GM04504 (cell line): ENCODE measurements around the gene POLRMT.

Experiments used
- DNase-seq: peaks from one replicate; pipeline ENCODE4 v3.0.0-alpha.2; 2012; ENCODE audit warnings: low read depth

Gene POLRMT

GRCh38 chr19:662962-663681 is 29.8 kb upstream of the POLRMT start, which contains the start of gene RNF126:
RNF126 (minus strand) TSS chr19:663214; CDS start chr19:663121, 93 bp downstream.
- DNase-seq: peak; percentile 78

GRCh38 chr19:662207-662961 is 29.0 kb upstream of the POLRMT start:
- DNase-seq: no peak

GRCh38 chr19:661427-662196 is 28.3 kb upstream of the POLRMT start:
- no peak for DNase-seq

- no peak for DNase-seq
These were observed 27.6 kb upstream of the POLRMT start for GRCh38 chr19:660793-661426.

- DNase-seq: no peak
These were observed 25.8 kb upstream of the POLRMT start for GRCh38 chr19:658916-659839.

- no peak for DNase-seq
These were observed 24.9 kb upstream of the POLRMT start for GRCh38 chr19:658059-658839.

GRCh38 chr19:657611-658010 is 24.3 kb upstream of the POLRMT start:
- DNase-seq: no peak

GRCh38 chr19:656751-657559 is 23.6 kb upstream of the POLRMT start:
- DNase-seq: no peak

- no peak for DNase-seq
These were observed 22.4 kb upstream of the POLRMT start for GRCh38 chr19:655691-656090.

GRCh38 chr19:653425-653824 is 20.1 kb upstream of the POLRMT start:
- no peak for DNase-seq

GRCh38 chr19:652467-653389 is 19.4 kb upstream of the POLRMT start:
- no peak for DNase-seq

- no peak for DNase-seq
These were observed 18.7 kb upstream of the POLRMT start for GRCh38 chr19:651991-652390.

GRCh38 chr19:651114-651818 is 17.9 kb upstream of the POLRMT start:
- no peak for DNase-seq

- no peak for DNase-seq
These were observed 16.8 kb upstream of the POLRMT start for GRCh38 chr19:650121-650520.

GRCh38 chr19:648904-649801 is 15.8 kb upstream of the POLRMT start:
- DNase-seq: no peak

GRCh38 chr19:648305-648704 is 15.0 kb upstream of the POLRMT start:
- DNase-seq: no peak
